ENCODE data around the gene CASR.
"Not testable (repeated sequence)": the region's sequence is repeated elsewhere in the genome, so short reads cannot be mapped to it uniquely, and the experiment has no call there.

The CASR gene

GRCh38 chr3:122183521-122183892 lies at the start of gene CASR:
Gene CASR, plus strand, starts transcription at chr3:122183668. Its CDS starts 70,522 bp downstream, at chr3:122254190.
- no peak for DNase-seq (ENCODE audit: low spot score)

GRCh38 chr3:122146466-122146865 lies 37.0 kb upstream of the CASR start:
- DNase-seq (ENCODE audit: low spot score) = no peak

- DNase-seq (ENCODE audit: low spot score) = no peak
Measured at GRCh38 chr3:122148941-122149627, 34.4 kb upstream of the CASR start.

- no peak for DNase-seq (ENCODE audit: low spot score)
Measured at GRCh38 chr3:122151480-122151879, 32.0 kb upstream of the CASR start.

GRCh38 chr3:122164983-122165382 lies 18.5 kb upstream of the CASR start:
- not testable (repeated sequence) for DNase-seq (ENCODE audit: low spot score)

GRCh38 chr3:122167630-122168029 lies 15.8 kb upstream of the CASR start:
- DNase-seq (ENCODE audit: low spot score) = no peak

- no peak for DNase-seq (ENCODE audit: low spot score)
Measured at GRCh38 chr3:122168044-122168443, 15.4 kb upstream of the CASR start.

GRCh38 chr3:122169911-122170310 lies 13.6 kb upstream of the CASR start:
- no peak for DNase-seq (ENCODE audit: low spot score)

GRCh38 chr3:122171361-122171760 lies 12.1 kb upstream of the CASR start:
- DNase-seq (ENCODE audit: low spot score) = not testable (repeated sequence)

- DNase-seq (ENCODE audit: low spot score) = no peak
Measured at GRCh38 chr3:122178711-122179110, 4.8 kb upstream of the CASR start.

- DNase-seq (ENCODE audit: low spot score) = no peak
Measured at GRCh38 chr3:122183893-122184590, 574 bp downstream of the CASR start.

- no peak for DNase-seq (ENCODE audit: low spot score)
Measured at GRCh38 chr3:122184591-122184929, 1.1 kb downstream of the CASR start.

GRCh38 chr3:122186372-122186771 lies 2.9 kb downstream of the CASR start:
- no peak for DNase-seq (ENCODE audit: low spot score)

- no peak for DNase-seq (ENCODE audit: low spot score)
Measured at GRCh38 chr3:122188737-122189136, 5.3 kb downstream of the CASR start.

GRCh38 chr3:122189357-122189756 lies 5.9 kb downstream of the CASR start:
- DNase-seq (ENCODE audit: low spot score) = no peak

- DNase-seq (ENCODE audit: low spot score) = no peak
Measured at GRCh38 chr3:122190525-122190924, 7.1 kb downstream of the CASR start.

- no peak for DNase-seq (ENCODE audit: low spot score)
Measured at GRCh38 chr3:122198966-122199365, 15.5 kb downstream of the CASR start.

GRCh38 chr3:122199552-122199951 lies 16.1 kb downstream of the CASR start:
- no peak for DNase-seq (ENCODE audit: low spot score)

GRCh38 chr3:122200661-122201060 lies 17.2 kb downstream of the CASR start:
- no peak for DNase-seq (ENCODE audit: low spot score)

- not testable (repeated sequence) for DNase-seq (ENCODE audit: low spot score)
Measured at GRCh38 chr3:122201476-122201875, 18.0 kb downstream of the CASR start.

- DNase-seq (ENCODE audit: low spot score) = no peak
Measured at GRCh38 chr3:122208579-122208978, 25.1 kb downstream of the CASR start.

GRCh38 chr3:122213650-122214049 lies 30.2 kb downstream of the CASR start:
- no peak for DNase-seq (ENCODE audit: low spot score)

- DNase-seq (ENCODE audit: low spot score) = no peak
Measured at GRCh38 chr3:122214711-122215110, 31.2 kb downstream of the CASR start.

All from left forelimb (tissue), 1 donor.